DOHH2 (cell line): ENCODE measurements around the gene HIPK2.

Source experiments
- H3F3A ChIP-seq: fragments of 200-600 bp; sonication (generic), shearing (Covaris generic); 2 replicates; pipeline ENCODE4 v1.6.0; 2016; ENCODE audit warnings: antibody characterized with exemption, mild to moderate bottlenecking; ENCODE audit not compliant: control insufficient read depth, insufficient read depth
- H3K27ac ChIP-seq: fragments of 200-600 bp; sonication (generic); 2 replicates; pipeline ENCODE4 v1.5.1; 2014; ENCODE audit warnings: low read depth, mild to moderate bottlenecking, low read length, moderate library complexity
- H3K27me3 ChIP-seq: fragments of 200-600 bp; sonication (generic); 2 replicates; pipeline ENCODE4 v1.6.1; 2014; ENCODE audit warnings: mild to moderate bottlenecking, low read length, mixed read lengths; ENCODE audit not compliant: control insufficient read depth
- H3K36me3 ChIP-seq: fragments of 200-600 bp; sonication (generic); 2 replicates; pipeline ENCODE4 v1.6.1; 2014; ENCODE audit warnings: mild to moderate bottlenecking, low read length, moderate library complexity, mixed read lengths; ENCODE audit not compliant: control insufficient read depth
- H3K4me1 ChIP-seq: fragments of 200-600 bp; sonication (generic); 2 replicates; pipeline ENCODE4 v1.6.1; 2014; ENCODE audit warnings: mild to moderate bottlenecking, low read length, mixed read lengths; ENCODE audit not compliant: control insufficient read depth
- H3K4me2 ChIP-seq: fragments of 200-600 bp; sonication (generic); 2 replicates; pipeline ENCODE4 v1.6.0; 2014; ENCODE audit warnings: mild to moderate bottlenecking, low read length, moderate library complexity
- H3K4me3 ChIP-seq: fragments of 200-600 bp; sonication (generic); 2 replicates; pipeline ENCODE4 v1.5.1; 2014; ENCODE audit warnings: mild to moderate bottlenecking, low read length, mixed read lengths
- H3K79me2 ChIP-seq: fragments of 200-600 bp; sonication (generic); 2 replicates; pipeline ENCODE4 v1.6.1; 2014; ENCODE audit warnings: mild to moderate bottlenecking, low read length, mixed read lengths; ENCODE audit not compliant: control insufficient read depth
- H3K9me2 ChIP-seq: fragments of 200-600 bp; sonication (generic); replicated peaks from 2 replicates; pipeline ENCODE4 v1.6.1; 2014; ENCODE audit warnings: mild to moderate bottlenecking, low read length, mixed read lengths; ENCODE audit not compliant: control insufficient read depth
- H3K9me3 ChIP-seq: fragments of 200-600 bp; sonication (generic); 2 replicates; pipeline ENCODE4 v1.6.1; 2014; ENCODE audit warnings: antibody characterized with exemption, low read length, mixed read lengths; ENCODE audit not compliant: control insufficient read depth, insufficient read depth
- H4K20me1 ChIP-seq: fragments of 200-600 bp; sonication (generic); 2 replicates; pipeline ENCODE4 v1.6.0; 2014; ENCODE audit warnings: low read depth, mild to moderate bottlenecking, antibody characterized with exemption, low read length, moderate library complexity; ENCODE audit not compliant: control insufficient read depth, insufficient read depth
- CTCF ChIP-seq: fragments of 200-600 bp; sonication (generic); IDR thresholded peaks from one replicate; pipeline ENCODE4 v1.5.1; 2014; ENCODE audit warnings: antibody characterized with exemption, mild to moderate bottlenecking, low read depth, low read length; ENCODE audit not compliant: poor library complexity, severe bottlenecking
- EZH2phosphoT487 ChIP-seq: fragments of 200-600 bp; sonication (generic); IDR thresholded peaks from 2 replicates; pipeline ENCODE4 v1.6.1; 2017; ENCODE audit warnings: borderline replicate concordance, mild to moderate bottlenecking, antibody characterized with exemption, low read length, moderate library complexity, mixed read lengths

Gene HIPK2

GRCh38 chr7:139676390-139676789 lies 101.4 kb downstream of the HIPK2 start:
- no peak for TF ChIP-seq EZH2phosphoT487
- TF ChIP-seq CTCF = no peak
- Histone ChIP-seq H3K79me2 (no peaks in the 10 kb centered on the region), H3F3A (no peaks in the 10 kb centered on the region), H3K27me3 (peaks cover 45% of the 10 kb centered on the region), H3K27ac (no peak overlapping the region), H4K20me1 (no peaks in the 10 kb centered on the region), H3K36me3 (no peaks in the 10 kb centered on the region), H3K4me1 (no peaks in the 10 kb centered on the region), H3K9me3 (no peaks in the 10 kb centered on the region), H3K9me2 (no peaks in the 10 kb centered on the region), H3K4me2 (no peak overlapping the region), H3K4me3 (no peak overlapping the region)

GRCh38 chr7:139675127-139676125 lies 102.4 kb downstream of the HIPK2 start:
- H3K4me2 ChIP-seq = no peak overlapping the region
- no peaks in the 10 kb centered on the region for H3K79me2 ChIP-seq
- no peak overlapping the region for H3K4me3 ChIP-seq
- peaks cover 43% of the 10 kb centered on the region for H3K27me3 ChIP-seq
- TF ChIP-seq CTCF (no peak), EZH2phosphoT487 (no peak)
- no peak overlapping the region for H3K27ac ChIP-seq
- no peaks in the 10 kb centered on the region for H3K9me2 ChIP-seq
- no peaks in the 10 kb centered on the region for H3K4me1 ChIP-seq
- H3K36me3 ChIP-seq = no peaks in the 10 kb centered on the region
- no peaks in the 10 kb centered on the region for H4K20me1 ChIP-seq
- no peaks in the 10 kb centered on the region for H3K9me3 ChIP-seq
- H3F3A ChIP-seq = no peaks in the 10 kb centered on the region

- TF ChIP-seq CTCF = no peak
- TF ChIP-seq EZH2phosphoT487 = no peak
- no peak overlapping the region for H3K4me3 ChIP-seq
- no peaks in the 10 kb centered on the region for H4K20me1 ChIP-seq
- no peaks in the 10 kb centered on the region for H3K9me2 ChIP-seq
- H3K79me2 ChIP-seq = no peaks in the 10 kb centered on the region
- H3F3A ChIP-seq = no peaks in the 10 kb centered on the region
- H3K27me3 ChIP-seq = peaks cover 44% of the 10 kb centered on the region
- no peak overlapping the region for H3K4me2 ChIP-seq
- no peaks in the 10 kb centered on the region for H3K36me3 ChIP-seq
- H3K9me3 ChIP-seq = no peaks in the 10 kb centered on the region
- H3K4me1 ChIP-seq = no peaks in the 10 kb centered on the region
- H3K27ac ChIP-seq = no peak overlapping the region
Observed at GRCh38 chr7:139674752-139675126, 103.1 kb downstream of the HIPK2 start.
